ENCODE data around the gene OTUD4.

The OTUD4 gene

GRCh38 chr4:145108128-145108527 lies 72.3 kb downstream of the OTUD4 start:
- DNase-seq: no peak

- no peak for DNase-seq
Measured at GRCh38 chr4:145107126-145107525, 73.3 kb downstream of the OTUD4 start.

- DNase-seq: no peak
Measured at GRCh38 chr4:145103496-145103895, 76.9 kb downstream of the OTUD4 start.

GRCh38 chr4:145102619-145103018 lies 77.8 kb downstream of the OTUD4 start:
- no peak for DNase-seq

- DNase-seq: no peak
Measured at GRCh38 chr4:145101091-145101490, 79.3 kb downstream of the OTUD4 start.

- DNase-seq: no peak
Measured at GRCh38 chr4:145099653-145100052, 80.7 kb downstream of the OTUD4 start.

- no peak for DNase-seq
Measured at GRCh38 chr4:145098675-145099037, 81.7 kb downstream of the OTUD4 start.

- peak; percentile 96 for DNase-seq
Measured at GRCh38 chr4:145097821-145098674, 82.3 kb downstream of the OTUD4 start, which contains the start of the genes ABCE1 and ANAPC10. TSS of gene ABCE1 (plus strand) at chr4:145098311. CDS start at chr4:145104413, 6,102 bp downstream. TSS of gene ANAPC10 (minus strand) at chr4:145098196. CDS start at chr4:145096099, 2,097 bp downstream.

- no peak for DNase-seq
Measured at GRCh38 chr4:145097331-145097820, 83.0 kb downstream of the OTUD4 start.

- no peak for DNase-seq
Measured at GRCh38 chr4:145093638-145094037, 86.8 kb downstream of the OTUD4 start.

- DNase-seq: no peak
Measured at GRCh38 chr4:145090380-145090779, 90.0 kb downstream of the OTUD4 start.

GRCh38 chr4:145083891-145084605 lies 96.3 kb downstream of the OTUD4 start:
- no peak for DNase-seq
